ENCODE data around the gene KLHL10.

Gene KLHL10

GRCh38 chr17:41896726-41897125, 59.1 kb downstream of the KLHL10 start:
- DNase-seq = no peak

All from activated effector memory CD4-positive, alpha-beta T cell treated with Interleukin-2 at 50 U/mL for 16 hours (primary cell).